Lower lobe of right lung (tissue), 2 donors: Measurements from ENCODE around the gene ROBO1. TPM values are rescaled to one million over a fixed set of nuclear protein-coding genes. Genes with fewer than 3 reads are reported as not detected.

ENCODE experiments used
- ATAC-seq, 2 donors: fragments of 200-7000 bp; cut with Tn5 transposase; one replicate each; pipeline ENCODE4 v1.9.1; 2020 to 2022; ENCODE audit warnings: mild to moderate bottlenecking in 2 of 2, moderate library complexity in 2 of 2
- DNase-seq: peaks from one replicate; pipeline ENCODE4 v3.0.0-alpha.2; 2020
- H3K27ac ChIP-seq: fragments of 200-600 bp; one replicate; pipeline ENCODE4 v1.8.0; 2022
- H3K27me3 ChIP-seq: fragments of 200-600 bp; one replicate; pipeline ENCODE4 v1.8.0; 2022; ENCODE audit warnings: low read depth
- H3K36me3 ChIP-seq: fragments of 200-600 bp; one replicate; pipeline ENCODE4 v1.8.0; 2022; ENCODE audit warnings: mild to moderate bottlenecking
- H3K4me1 ChIP-seq: fragments of 200-600 bp; one replicate; pipeline ENCODE4 v1.8.0; 2022
- H3K4me3 ChIP-seq: fragments of 200-600 bp; one replicate; pipeline ENCODE4 v1.8.0; 2022; ENCODE audit warnings: mild to moderate bottlenecking
- H3K9me3 ChIP-seq: fragments of 200-600 bp; one replicate; pipeline ENCODE4 v1.8.0; 2022
- intact Hi-C: fragments of 100-400 bp; cut with DNase I; formaldehyde crosslinking; loops from one replicate; pipeline ENCODE4 v1.11.0; 2022
- total RNA-seq: library from RNA; stranded (reverse); fragmentation: NEBNext Ultra II Directional; extraction: Animal tissue kit (Norgen Biotek cat#: 25700); gene quantifications from one replicate; pipeline ENCODE4 v1.2.1, GENCODE V29; 2021
- TF ChIP-seq, protein P1 (sequence below): fragments of 200-600 bp; IDR thresholded peaks from one replicate; pipeline ENCODE4 v1.8.0; 2022; ENCODE audit warnings: antibody characterized with exemption, mild to moderate bottlenecking
- donor health status: DM: no; HTN: yes; CAD: no; lungs with severe emphysema.

The ROBO1 gene
- total RNA-seq, 1 donor from 2014 or later, result 14.8 TPM

DNA sequence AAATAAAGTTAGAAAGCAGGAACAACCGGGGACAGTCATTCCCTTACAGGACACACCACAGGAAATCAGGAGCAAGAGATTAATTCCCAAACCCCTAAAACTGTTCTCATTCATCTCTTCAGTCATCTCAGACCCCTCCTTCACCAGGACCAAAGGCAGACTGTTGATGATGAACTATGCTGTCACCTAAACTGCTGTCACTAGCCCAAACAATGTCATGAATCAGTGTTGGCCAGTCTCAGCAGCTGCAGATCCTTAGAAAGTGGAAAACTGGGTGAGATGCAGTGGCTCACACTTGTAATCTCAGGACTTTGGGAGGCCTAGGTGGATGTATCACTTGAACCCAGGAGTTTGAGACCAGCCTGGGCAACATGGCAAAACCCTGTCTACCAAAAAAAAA is 909.6 kb downstream of the ROBO1 start:
- Histone ChIP-seq H3K36me3 (no peaks in the 10 kb centered on the region), H3K9me3 (no peaks in the 10 kb centered on the region), H3K4me1 (no peaks in the 10 kb centered on the region), H3K4me3 (no peak overlapping the region), H3K27me3 (no peaks in the 10 kb centered on the region), H3K27ac (no peak overlapping the region)
- DNase-seq, result no peak
- TF ChIP-seq, protein P1, sequence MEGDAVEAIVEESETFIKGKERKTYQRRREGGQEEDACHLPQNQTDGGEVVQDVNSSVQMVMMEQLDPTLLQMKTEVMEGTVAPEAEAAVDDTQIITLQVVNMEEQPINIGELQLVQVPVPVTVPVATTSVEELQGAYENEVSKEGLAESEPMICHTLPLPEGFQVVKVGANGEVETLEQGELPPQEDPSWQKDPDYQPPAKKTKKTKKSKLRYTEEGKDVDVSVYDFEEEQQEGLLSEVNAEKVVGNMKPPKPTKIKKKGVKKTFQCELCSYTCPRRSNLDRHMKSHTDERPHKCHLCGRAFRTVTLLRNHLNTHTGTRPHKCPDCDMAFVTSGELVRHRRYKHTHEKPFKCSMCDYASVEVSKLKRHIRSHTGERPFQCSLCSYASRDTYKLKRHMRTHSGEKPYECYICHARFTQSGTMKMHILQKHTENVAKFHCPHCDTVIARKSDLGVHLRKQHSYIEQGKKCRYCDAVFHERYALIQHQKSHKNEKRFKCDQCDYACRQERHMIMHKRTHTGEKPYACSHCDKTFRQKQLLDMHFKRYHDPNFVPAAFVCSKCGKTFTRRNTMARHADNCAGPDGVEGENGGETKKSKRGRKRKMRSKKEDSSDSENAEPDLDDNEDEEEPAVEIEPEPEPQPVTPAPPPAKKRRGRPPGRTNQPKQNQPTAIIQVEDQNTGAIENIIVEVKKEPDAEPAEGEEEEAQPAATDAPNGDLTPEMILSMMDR, result no peak
- no peak for ATAC-seq
- intact Hi-C loops, result no loop called here

DNA sequence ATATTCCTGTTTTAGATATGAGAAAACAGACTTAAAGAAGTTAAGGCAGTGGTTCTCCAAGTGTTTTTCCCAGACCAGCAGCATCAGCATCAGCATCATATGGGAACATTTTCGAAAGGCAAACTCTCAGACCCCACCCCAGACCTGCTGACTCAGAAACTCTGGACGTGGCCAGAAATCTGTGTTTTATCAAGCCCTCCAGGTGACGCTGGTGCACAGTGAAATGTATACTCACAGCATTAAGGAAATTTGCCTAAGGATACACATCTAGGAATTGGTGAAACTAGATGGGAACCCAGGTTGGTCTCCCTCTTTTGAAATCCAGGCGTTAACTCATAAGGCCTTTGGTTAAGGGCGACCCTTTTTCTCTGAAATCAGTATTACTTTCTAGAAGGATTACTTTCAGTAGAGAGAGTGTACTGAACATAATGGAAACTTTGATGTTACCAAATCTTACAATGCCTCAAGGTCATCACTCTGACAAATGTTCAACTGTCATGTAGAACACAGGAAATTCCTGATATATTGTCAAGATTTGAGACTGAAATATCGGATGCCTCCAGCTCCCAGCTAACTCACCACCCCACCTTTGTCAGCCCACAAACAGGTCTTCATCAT is 910.2 kb downstream of the ROBO1 start:
- H3K4me3 ChIP-seq, result no peak overlapping the region
- TF ChIP-seq, protein P1, result no peak
- no peaks in the 10 kb centered on the region for H3K36me3 ChIP-seq
- no peaks in the 10 kb centered on the region for H3K27me3 ChIP-seq
- intact Hi-C loops, result no loop called here
- ATAC-seq (no peak), DNase-seq (no peak)
- H3K27ac ChIP-seq, result no peak overlapping the region
- no peaks in the 10 kb centered on the region for H3K9me3 ChIP-seq
- H3K4me1 ChIP-seq, result no peaks in the 10 kb centered on the region

DNA sequence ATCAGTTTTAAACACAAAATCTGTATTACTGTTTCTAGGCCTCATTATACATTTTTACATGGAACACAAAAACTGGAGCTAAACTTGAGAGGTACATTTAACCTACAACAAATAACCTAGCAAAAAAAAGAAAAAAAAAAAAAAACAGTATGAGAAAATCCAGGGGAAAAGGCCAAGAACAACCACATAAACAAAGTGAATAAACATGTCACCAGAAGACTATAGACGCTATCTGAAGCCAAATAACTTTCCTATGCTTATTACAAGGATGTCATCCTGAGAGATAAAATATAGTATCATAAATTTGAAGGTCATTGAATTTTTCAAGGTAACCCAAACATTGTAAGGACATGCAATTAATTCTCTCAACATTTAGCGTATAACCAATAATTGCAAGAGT is 911.6 kb downstream of the ROBO1 start:
- no peak overlapping the region for H3K4me3 ChIP-seq
- H3K4me1 ChIP-seq, result no peaks in the 10 kb centered on the region
- TF ChIP-seq, protein P1, result no peak
- no peak overlapping the region for H3K27ac ChIP-seq
- DNase-seq (no peak), ATAC-seq (no peak)
- H3K27me3 ChIP-seq, result no peaks in the 10 kb centered on the region
- intact Hi-C loops, result no loop called here
- H3K9me3 ChIP-seq, result no peaks in the 10 kb centered on the region
- no peaks in the 10 kb centered on the region for H3K36me3 ChIP-seq

DNA sequence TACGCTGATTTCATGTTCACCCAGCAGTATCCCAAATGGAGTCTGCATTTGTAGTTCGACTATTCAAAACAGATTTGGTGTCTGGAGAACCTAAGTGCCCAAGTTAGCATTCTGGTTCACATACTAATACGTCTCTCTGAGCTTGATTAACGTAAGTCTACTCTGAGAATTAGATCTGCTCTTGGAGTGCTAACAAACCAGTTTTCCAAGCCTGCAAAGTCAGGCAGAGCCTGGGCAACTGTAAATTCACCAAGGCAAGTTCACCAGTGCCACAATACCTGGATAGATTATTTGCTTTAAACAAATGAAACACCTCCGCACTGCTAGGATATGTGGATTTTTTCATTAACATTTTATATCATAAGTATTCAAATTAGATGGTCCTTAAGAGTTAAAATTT is 912.6 kb downstream of the ROBO1 start:
- TF ChIP-seq, protein P1, result no peak
- Histone ChIP-seq H3K9me3 (no peaks in the 10 kb centered on the region), H3K27me3 (no peaks in the 10 kb centered on the region)

DNA sequence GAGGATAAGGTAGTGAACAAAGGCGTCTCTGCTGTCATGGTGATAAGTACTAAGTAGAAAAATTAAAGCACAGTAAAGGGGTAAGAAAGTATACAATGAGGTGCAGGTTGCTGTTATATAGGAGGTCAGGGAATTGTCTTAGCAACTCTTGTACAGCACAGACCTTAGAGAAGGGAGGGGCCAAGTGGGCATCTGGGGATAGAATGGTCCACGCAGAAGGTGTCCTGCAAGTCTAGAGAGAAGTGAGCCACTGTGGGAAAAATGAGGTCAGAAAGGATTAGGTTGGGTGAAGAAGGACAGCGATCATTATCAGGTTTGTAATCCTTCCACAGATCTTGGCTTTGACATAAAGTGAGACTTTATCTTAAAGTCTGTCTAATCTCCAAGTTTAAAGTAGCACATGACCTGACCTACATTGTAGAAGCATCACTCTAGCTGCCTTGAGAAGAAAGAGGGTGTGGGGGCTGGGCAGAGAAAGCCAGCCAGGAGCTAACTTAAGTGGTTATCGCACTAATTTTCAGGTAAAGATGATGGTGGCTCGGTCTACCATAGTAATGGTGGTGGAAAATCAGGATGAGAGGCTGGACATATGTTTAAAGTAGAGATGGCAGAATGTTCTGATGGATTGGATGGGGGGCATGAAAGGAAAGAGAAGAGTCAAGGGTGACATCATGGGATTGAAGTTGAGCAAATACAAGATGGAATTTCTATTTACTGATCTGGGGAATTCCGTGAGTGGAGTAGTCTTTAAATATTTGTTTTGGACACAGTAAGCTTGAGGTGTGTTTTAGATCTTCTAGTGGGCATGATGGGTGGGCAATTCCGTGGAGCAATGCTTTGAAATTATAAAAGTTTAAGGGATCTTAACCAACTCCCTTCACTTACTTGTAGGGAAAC is 919.2 kb downstream of the ROBO1 start:
- H3K4me1 ChIP-seq, result no peaks in the 10 kb centered on the region
- H3K9me3 ChIP-seq, result no peaks in the 10 kb centered on the region
- no peak for DNase-seq
- intact Hi-C loops, result no loop called here
- TF ChIP-seq, protein P1, result no peak
- no peak overlapping the region for H3K27ac ChIP-seq
- no peaks in the 10 kb centered on the region for H3K27me3 ChIP-seq
- H3K36me3 ChIP-seq, result no peaks in the 10 kb centered on the region
- peak in 1 of 2 donors; percentile 60 for ATAC-seq
- H3K4me3 ChIP-seq, result no peak overlapping the region

More for the DNA sequence above, 912.6 kb downstream of the ROBO1 start:
- Histone ChIP-seq H3K27ac (no peak overlapping the region), H3K36me3 (no peaks in the 10 kb centered on the region), H3K4me3 (no peak overlapping the region), H3K4me1 (no peaks in the 10 kb centered on the region)
- intact Hi-C loops, result no loop called here
- DNase-seq, result no peak
- ATAC-seq, result no peak
